IMR-90 (cell line): ENCODE results near the gene TOMM7.

ENCODE experiments used
- CEBPB ChIP-seq: IDR thresholded peaks from 2 replicates; pipeline ENCODE4 v1.6.1; 2012; ENCODE audit warnings: low read depth, low read length, improper control_type of control experiment
- CHD1 ChIP-seq: IDR thresholded peaks from 2 replicates; pipeline ENCODE4 v1.6.1; 2012; ENCODE audit warnings: low read depth, low read length, improper control_type of control experiment
- FOS ChIP-seq: fragments of 150-350 bp; IDR thresholded peaks from 2 replicates; pipeline ENCODE4 v1.6.1; 2016; ENCODE audit warnings: low read depth, low read length
- MAFK ChIP-seq: IDR thresholded peaks from 2 replicates; pipeline ENCODE4 v1.6.1; 2012; ENCODE audit warnings: low read depth, low read length, improper control_type of control experiment
- MAZ ChIP-seq: IDR thresholded peaks from 2 replicates; pipeline ENCODE4 v1.6.1; 2012; ENCODE audit warnings: low read depth, mild to moderate bottlenecking, low read length, improper control_type of control experiment, moderate library complexity, borderline replicate concordance
- MXI1 ChIP-seq: IDR thresholded peaks from 2 replicates; pipeline ENCODE4 v1.6.1; 2012; ENCODE audit warnings: low read depth, mild to moderate bottlenecking, low read length, moderate library complexity, borderline replicate concordance
- NFE2L2 ChIP-seq: fragments of 150-350 bp; IDR thresholded peaks from 2 replicates; pipeline ENCODE4 v1.6.1; 2016; ENCODE audit warnings: low read depth, mild to moderate bottlenecking, low read length
- POLR2A ChIP-seq: IDR thresholded peaks from 2 replicates; pipeline ENCODE4 v1.6.1; 2012; ENCODE audit warnings: mild to moderate bottlenecking, low read depth, low read length
- RAD21 ChIP-seq: IDR thresholded peaks from 2 replicates; pipeline ENCODE4 v1.6.1; 2012; ENCODE audit warnings: low read length, improper control_type of control experiment
- RFX5 ChIP-seq: IDR thresholded peaks from 2 replicates; pipeline ENCODE4 v1.8.0; 2012; ENCODE audit warnings: low read depth, mild to moderate bottlenecking, low read length, moderate library complexity
- SMC3 ChIP-seq: fragments of 150-350 bp; IDR thresholded peaks from 2 replicates; pipeline ENCODE4 v1.6.1; 2016; ENCODE audit warnings: low read depth, mild to moderate bottlenecking, antibody characterized with exemption, low read length, moderate library complexity
- TF ChIP-seq, protein P1 (sequence below): conservative IDR thresholded peaks from 2 replicates; pipeline ENCODE4 v1.5.1; 2012; ENCODE audit warnings: mild to moderate bottlenecking, low read depth, low read length, improper control_type of control experiment
- TF ChIP-seq, protein P2 (sequence below): fragments of 150-350 bp; IDR thresholded peaks from 2 replicates; pipeline ENCODE4 v1.6.1; 2017; ENCODE audit warnings: mild to moderate bottlenecking, antibody characterized with exemption, low read length, low read depth
- TF ChIP-seq, protein P3 (sequence below): fragments of 150-350 bp; IDR thresholded peaks from 2 replicates; pipeline ENCODE4 v1.6.1; 2016; ENCODE audit warnings: low read depth, mild to moderate bottlenecking, low read length, moderate library complexity, borderline replicate concordance

DNA sequence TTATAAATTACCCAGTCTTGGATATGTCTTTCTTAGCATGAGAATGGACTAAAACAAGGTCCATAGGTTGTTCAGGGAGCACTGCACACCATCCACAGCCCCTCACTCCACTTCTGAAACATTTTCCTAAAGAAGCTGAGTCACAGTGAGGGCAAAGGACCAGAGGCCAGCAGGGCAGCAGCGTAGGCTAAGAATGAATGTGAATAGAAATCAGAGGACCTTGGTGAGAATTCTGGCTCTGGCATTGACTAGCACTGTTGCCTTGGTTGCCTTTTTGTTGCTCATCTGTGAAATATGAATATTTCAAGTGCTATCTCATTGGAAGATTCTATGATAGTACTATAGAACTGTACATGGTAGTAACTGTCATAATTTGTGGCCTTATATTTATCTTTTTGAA is 41.7 kb upstream of the TOMM7 start:
- TF ChIP-seq, protein P1, sequence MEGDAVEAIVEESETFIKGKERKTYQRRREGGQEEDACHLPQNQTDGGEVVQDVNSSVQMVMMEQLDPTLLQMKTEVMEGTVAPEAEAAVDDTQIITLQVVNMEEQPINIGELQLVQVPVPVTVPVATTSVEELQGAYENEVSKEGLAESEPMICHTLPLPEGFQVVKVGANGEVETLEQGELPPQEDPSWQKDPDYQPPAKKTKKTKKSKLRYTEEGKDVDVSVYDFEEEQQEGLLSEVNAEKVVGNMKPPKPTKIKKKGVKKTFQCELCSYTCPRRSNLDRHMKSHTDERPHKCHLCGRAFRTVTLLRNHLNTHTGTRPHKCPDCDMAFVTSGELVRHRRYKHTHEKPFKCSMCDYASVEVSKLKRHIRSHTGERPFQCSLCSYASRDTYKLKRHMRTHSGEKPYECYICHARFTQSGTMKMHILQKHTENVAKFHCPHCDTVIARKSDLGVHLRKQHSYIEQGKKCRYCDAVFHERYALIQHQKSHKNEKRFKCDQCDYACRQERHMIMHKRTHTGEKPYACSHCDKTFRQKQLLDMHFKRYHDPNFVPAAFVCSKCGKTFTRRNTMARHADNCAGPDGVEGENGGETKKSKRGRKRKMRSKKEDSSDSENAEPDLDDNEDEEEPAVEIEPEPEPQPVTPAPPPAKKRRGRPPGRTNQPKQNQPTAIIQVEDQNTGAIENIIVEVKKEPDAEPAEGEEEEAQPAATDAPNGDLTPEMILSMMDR: no peak
- TF ChIP-seq, protein P2, sequence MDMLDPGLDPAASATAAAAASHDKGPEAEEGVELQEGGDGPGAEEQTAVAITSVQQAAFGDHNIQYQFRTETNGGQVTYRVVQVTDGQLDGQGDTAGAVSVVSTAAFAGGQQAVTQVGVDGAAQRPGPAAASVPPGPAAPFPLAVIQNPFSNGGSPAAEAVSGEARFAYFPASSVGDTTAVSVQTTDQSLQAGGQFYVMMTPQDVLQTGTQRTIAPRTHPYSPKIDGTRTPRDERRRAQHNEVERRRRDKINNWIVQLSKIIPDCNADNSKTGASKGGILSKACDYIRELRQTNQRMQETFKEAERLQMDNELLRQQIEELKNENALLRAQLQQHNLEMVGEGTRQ: no peak
- no peak; the same call in 1 of the 2 replicates for TF ChIP-seq POLR2A
- no peak for TF ChIP-seq FOS
- TF ChIP-seq RAD21: no peak
- no peak for TF ChIP-seq MAFK
- TF ChIP-seq SMC3: no peak
- TF ChIP-seq CEBPB: no peak
- TF ChIP-seq MXI1: no peak
- TF ChIP-seq CHD1: no peak
- TF ChIP-seq RFX5: no peak
- peak; percentile 67; the same call in 1 of the 2 replicates for TF ChIP-seq NFE2L2
- TF ChIP-seq, protein P3, sequence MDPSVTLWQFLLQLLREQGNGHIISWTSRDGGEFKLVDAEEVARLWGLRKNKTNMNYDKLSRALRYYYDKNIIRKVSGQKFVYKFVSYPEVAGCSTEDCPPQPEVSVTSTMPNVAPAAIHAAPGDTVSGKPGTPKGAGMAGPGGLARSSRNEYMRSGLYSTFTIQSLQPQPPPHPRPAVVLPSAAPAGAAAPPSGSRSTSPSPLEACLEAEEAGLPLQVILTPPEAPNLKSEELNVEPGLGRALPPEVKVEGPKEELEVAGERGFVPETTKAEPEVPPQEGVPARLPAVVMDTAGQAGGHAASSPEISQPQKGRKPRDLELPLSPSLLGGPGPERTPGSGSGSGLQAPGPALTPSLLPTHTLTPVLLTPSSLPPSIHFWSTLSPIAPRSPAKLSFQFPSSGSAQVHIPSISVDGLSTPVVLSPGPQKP: no peak
- TF ChIP-seq MAZ: no peak
